HCT116 (cell line): ENCODE data around the gene ANKRD13D.

Source experiments
- EZH2 ChIP-seq: fragments of 200-600 bp; sonication (generic); IDR thresholded peaks from 2 replicates; pipeline ENCODE4 v1.6.1; 2017; ENCODE audit warnings: antibody characterized with exemption, mixed run types
- RAD21 ChIP-seq: IDR thresholded peaks from 2 replicates; pipeline ENCODE4 v1.6.1; 2012; ENCODE audit warnings: low read depth, mild to moderate bottlenecking
- SRF ChIP-seq: IDR thresholded peaks from 2 replicates; pipeline ENCODE4 v1.6.1; 2012; ENCODE audit warnings: low read depth
- TF ChIP-seq, protein P1 (sequence below): IDR thresholded peaks from 2 replicates; pipeline ENCODE4 v1.6.1; 2011; ENCODE audit warnings: mild to moderate bottlenecking, low read length, moderate library complexity; ENCODE audit not compliant: insufficient replicate concordance; ENCODE audit errors: extremely low read depth
- TF ChIP-seq, protein P2 (sequence below): IDR thresholded peaks from 2 replicates; pipeline ENCODE4 v1.6.1; 2012

DNA sequence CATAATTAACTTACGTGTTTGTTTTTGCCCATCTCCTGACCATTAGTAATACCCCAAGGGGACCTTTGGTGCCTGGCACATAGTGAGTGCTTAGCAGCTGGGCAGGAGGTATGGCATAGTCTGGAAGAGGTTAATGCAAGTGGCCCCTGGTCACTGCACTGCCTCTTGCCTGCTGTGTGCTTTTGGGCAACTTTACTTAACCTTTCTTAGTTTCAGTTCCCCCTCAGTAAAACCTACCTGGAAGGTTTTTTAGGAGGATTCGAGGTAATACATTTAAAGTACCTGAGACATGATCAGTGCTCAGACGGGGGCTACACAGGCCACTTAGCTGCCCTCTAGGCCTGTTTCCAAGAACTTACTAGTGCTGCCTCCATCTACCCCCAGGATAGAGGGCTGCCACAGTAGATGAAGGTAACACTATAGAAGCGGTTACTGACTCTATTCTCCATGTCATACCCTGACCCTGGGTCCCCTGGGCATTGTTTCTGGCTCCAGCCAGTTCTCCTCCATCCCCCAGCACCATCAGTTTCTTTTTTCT lies 60.9 kb downstream of the ANKRD13D start:
- TF ChIP-seq RAD21: no peak
- TF ChIP-seq, protein P1, sequence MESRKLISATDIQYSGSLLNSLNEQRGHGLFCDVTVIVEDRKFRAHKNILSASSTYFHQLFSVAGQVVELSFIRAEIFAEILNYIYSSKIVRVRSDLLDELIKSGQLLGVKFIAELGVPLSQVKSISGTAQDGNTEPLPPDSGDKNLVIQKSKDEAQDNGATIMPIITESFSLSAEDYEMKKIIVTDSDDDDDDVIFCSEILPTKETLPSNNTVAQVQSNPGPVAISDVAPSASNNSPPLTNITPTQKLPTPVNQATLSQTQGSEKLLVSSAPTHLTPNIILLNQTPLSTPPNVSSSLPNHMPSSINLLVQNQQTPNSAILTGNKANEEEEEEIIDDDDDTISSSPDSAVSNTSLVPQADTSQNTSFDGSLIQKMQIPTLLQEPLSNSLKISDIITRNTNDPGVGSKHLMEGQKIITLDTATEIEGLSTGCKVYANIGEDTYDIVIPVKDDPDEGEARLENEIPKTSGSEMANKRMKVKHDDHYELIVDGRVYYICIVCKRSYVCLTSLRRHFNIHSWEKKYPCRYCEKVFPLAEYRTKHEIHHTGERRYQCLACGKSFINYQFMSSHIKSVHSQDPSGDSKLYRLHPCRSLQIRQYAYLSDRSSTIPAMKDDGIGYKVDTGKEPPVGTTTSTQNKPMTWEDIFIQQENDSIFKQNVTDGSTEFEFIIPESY: no peak
- TF ChIP-seq EZH2: no peak
- TF ChIP-seq, protein P2, sequence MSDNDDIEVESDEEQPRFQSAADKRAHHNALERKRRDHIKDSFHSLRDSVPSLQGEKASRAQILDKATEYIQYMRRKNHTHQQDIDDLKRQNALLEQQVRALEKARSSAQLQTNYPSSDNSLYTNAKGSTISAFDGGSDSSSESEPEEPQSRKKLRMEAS: no peak
- no peak for TF ChIP-seq SRF
